Measurements from ENCODE around the gene SMARCA4. TPM values are rescaled to one million over a fixed set of nuclear protein-coding genes. Genes with fewer than 3 reads are reported as not detected.

Gene SMARCA4
- polyA plus RNA-seq, 6 donors from 2014 or later: 4.1 to 21.9 (median 7.2) TPM

- no peak overlapping the region for H3K27ac Mint-ChIP-seq
- no peaks in the 10 kb centered on the region for H3K9me3 Mint-ChIP-seq
- H3K36me3 Mint-ChIP-seq: peaks cover 32 to 33% of the 10 kb centered on the region in 2 donors
- DNase-seq: no peak
- peak overlapping the region in 4 of 8 donors; percentile 53 to 79 (median 68) for H3K4me3 Mint-ChIP-seq
- H3K27me3 Mint-ChIP-seq: peaks cover 23 to 39% (median 30%) of the 10 kb centered on the region in 3 donors
- peaks cover 32 to 59% (median 54%) of the 10 kb centered on the region in 3 donors for H3K4me1 Mint-ChIP-seq
- no peak for ATAC-seq (ENCODE audit: low read depth in 2 of 2)
Measured at GRCh38 chr19:11045536-11045935, 84.7 kb downstream of the SMARCA4 start.

GRCh38 chr19:11046605-11047354 is 86.0 kb downstream of the SMARCA4 start:
- ATAC-seq (ENCODE audit: low read depth in 2 of 2) (peak in 1 of 2 donors; percentile 20), DNase-seq (peak; percentile 30)
- Mint-ChIP-seq H3K4me3 (peak overlapping the region in 7 of 8 donors; percentile 5 to 89 (median 70)), H3K9me3 (no peaks in the 10 kb centered on the region), H3K27ac (peak overlapping the region in 4 of 6 donors; percentile 11 to 82 (median 70)), H3K27me3 (peaks cover 18 to 29% (median 22%) of the 10 kb centered on the region in 3 donors), H3K36me3 (peaks cover 23 to 24% of the 10 kb centered on the region in 2 donors), H3K4me1 (peaks cover 33 to 71% (median 65%) of the 10 kb centered on the region in 3 donors)

GRCh38 chr19:11047866-11048265 is 87.0 kb downstream of the SMARCA4 start:
- ATAC-seq (ENCODE audit: low read depth in 2 of 2) (no peak), DNase-seq (no peak)
- Mint-ChIP-seq H3K9me3 (no peaks in the 10 kb centered on the region), H3K27ac (peak overlapping the region in 1 of 6 donors; percentile 54), H3K4me1 (peaks cover 44 to 82% (median 76%) of the 10 kb centered on the region in 3 donors), H3K4me3 (peak overlapping the region in 5 of 8 donors; percentile 41 to 85 (median 73)), H3K36me3 (peaks cover 13 to 15% of the 10 kb centered on the region in 2 donors), H3K27me3 (peaks cover 12 to 22% (median 18%) of the 10 kb centered on the region in 3 donors)

GRCh38 chr19:11050323-11051114 is 89.7 kb downstream of the SMARCA4 start:
- ATAC-seq (ENCODE audit: low read depth in 2 of 2): no peak
- Mint-ChIP-seq H3K27me3 (peaks cover 0 to 16% (median 13%) of the 10 kb centered on the region in 3 donors), H3K4me3 (peak overlapping the region; percentile 9 to 85 (median 70)), H3K4me1 (peaks cover 50 to 90% (median 90%) of the 10 kb centered on the region in 3 donors), H3K27ac (peak overlapping the region in 2 of 6 donors; percentile 73 to 80), H3K9me3 (no peaks in the 10 kb centered on the region), H3K36me3 (peaks cover 0 to 3% of the 10 kb centered on the region in 2 donors)
- DNase-seq: no peak

- Mint-ChIP-seq H3K4me1 (peaks cover 31 to 58% (median 57%) of the 10 kb centered on the region in 3 donors), H3K27ac (no peak overlapping the region), H3K27me3 (peaks cover 9 to 24% (median 14%) of the 10 kb centered on the region in 3 donors), H3K4me3 (no peak overlapping the region), H3K36me3 (peaks cover 7 to 12% of the 10 kb centered on the region in 2 donors), H3K9me3 (no peaks in the 10 kb centered on the region)
- no peak for ATAC-seq (ENCODE audit: low read depth in 2 of 2)
- DNase-seq: no peak
Measured at GRCh38 chr19:11053817-11054195, 93.0 kb downstream of the SMARCA4 start.

GRCh38 chr19:11054200-11054599 is 93.4 kb downstream of the SMARCA4 start:
- Mint-ChIP-seq H3K27me3 (peaks cover 9 to 24% (median 14%) of the 10 kb centered on the region in 3 donors), H3K9me3 (no peaks in the 10 kb centered on the region), H3K4me3 (no peak overlapping the region), H3K36me3 (peaks cover 8 to 14% of the 10 kb centered on the region in 2 donors), H3K4me1 (peaks cover 27 to 54% (median 53%) of the 10 kb centered on the region in 3 donors), H3K27ac (no peak overlapping the region)
- ATAC-seq (ENCODE audit: low read depth in 2 of 2): no peak
- DNase-seq: no peak

- H3K9me3 Mint-ChIP-seq: no peaks in the 10 kb centered on the region
- ATAC-seq (ENCODE audit: low read depth in 2 of 2) (no peak), DNase-seq (no peak)
- peak overlapping the region in 1 of 6 donors; percentile 44 for H3K27ac Mint-ChIP-seq
- H3K4me3 Mint-ChIP-seq: peak overlapping the region in 2 of 8 donors; percentile 25 to 55
- H3K4me1 Mint-ChIP-seq: peaks cover 25 to 50% (median 48%) of the 10 kb centered on the region in 3 donors
- peaks cover 9 to 24% (median 14%) of the 10 kb centered on the region in 3 donors for H3K27me3 Mint-ChIP-seq
- peaks cover 13 to 17% of the 10 kb centered on the region in 2 donors for H3K36me3 Mint-ChIP-seq
Measured at GRCh38 chr19:11054628-11055027, 93.8 kb downstream of the SMARCA4 start.

GRCh38 chr19:11058246-11059030 is 97.6 kb downstream of the SMARCA4 start:
- DNase-seq (no peak), ATAC-seq (ENCODE audit: low read depth in 2 of 2) (no peak)
- peaks cover 7 to 15% (median 11%) of the 10 kb centered on the region in 3 donors for H3K4me1 Mint-ChIP-seq
- no peaks in the 10 kb centered on the region for H3K9me3 Mint-ChIP-seq
- H3K27ac Mint-ChIP-seq: no peak overlapping the region
- H3K4me3 Mint-ChIP-seq: no peak overlapping the region
- H3K27me3 Mint-ChIP-seq: peaks cover 9 to 19% (median 10%) of the 10 kb centered on the region in 3 donors
- H3K36me3 Mint-ChIP-seq: peaks cover 23 to 35% of the 10 kb centered on the region in 2 donors

GRCh38 chr19:11059511-11060358 is 98.9 kb downstream of the SMARCA4 start:
- no peak overlapping the region for H3K4me3 Mint-ChIP-seq
- H3K9me3 Mint-ChIP-seq: no peaks in the 10 kb centered on the region

GRCh38 chr19:11061952-11062351 is 101.1 kb downstream of the SMARCA4 start:
- H3K4me1 Mint-ChIP-seq: peaks cover 0 to 4% (median 0%) of the 10 kb centered on the region in 3 donors
- H3K27me3 Mint-ChIP-seq: no peaks in the 10 kb centered on the region
- ATAC-seq (ENCODE audit: low read depth in 2 of 2) (no peak), DNase-seq (no peak)
- no peak overlapping the region for H3K27ac Mint-ChIP-seq
- H3K36me3 Mint-ChIP-seq: peaks cover 11 to 30% of the 10 kb centered on the region in 2 donors
- no peaks in the 10 kb centered on the region for H3K9me3 Mint-ChIP-seq
- H3K4me3 Mint-ChIP-seq: no peak overlapping the region

More at GRCh38 chr19:11059511-11060358, 98.9 kb downstream of the SMARCA4 start:
- H3K36me3 Mint-ChIP-seq: peaks cover 23 to 35% of the 10 kb centered on the region in 2 donors
- DNase-seq: no peak
- peak overlapping the region in 1 of 6 donors; percentile 81 for H3K27ac Mint-ChIP-seq
- H3K27me3 Mint-ChIP-seq: peaks cover 9 to 15% (median 10%) of the 10 kb centered on the region in 3 donors
- peaks cover 2 to 6% (median 4%) of the 10 kb centered on the region in 3 donors for H3K4me1 Mint-ChIP-seq
- no peak for ATAC-seq (ENCODE audit: low read depth in 2 of 2)

GRCh38 chr19:11063434-11063833 is 102.6 kb downstream of the SMARCA4 start:
- ATAC-seq (ENCODE audit: low read depth in 2 of 2) (no peak), DNase-seq (no peak)
- peaks cover 0 to 6% (median 3%) of the 10 kb centered on the region in 7 donors for H3K9me3 Mint-ChIP-seq
- peaks cover 11 to 36% of the 10 kb centered on the region in 2 donors for H3K36me3 Mint-ChIP-seq
- H3K27me3 Mint-ChIP-seq: no peaks in the 10 kb centered on the region
- H3K4me1 Mint-ChIP-seq: peaks cover 0 to 4% (median 0%) of the 10 kb centered on the region in 3 donors
- no peak overlapping the region for H3K4me3 Mint-ChIP-seq
- no peak overlapping the region for H3K27ac Mint-ChIP-seq

- Mint-ChIP-seq H3K36me3 (peaks cover 6 to 28% of the 10 kb centered on the region in 2 donors), H3K27ac (no peak overlapping the region), H3K27me3 (peaks cover 4 to 9% (median 8%) of the 10 kb centered on the region in 3 donors), H3K4me1 (peaks cover 0 to 7% (median 5%) of the 10 kb centered on the region in 3 donors), H3K9me3 (peaks cover 0 to 6% (median 3%) of the 10 kb centered on the region in 7 donors), H3K4me3 (no peak overlapping the region)
- ATAC-seq (ENCODE audit: low read depth in 2 of 2) (no peak), DNase-seq (no peak)
Measured at GRCh38 chr19:11064831-11065303, 104.0 kb downstream of the SMARCA4 start.
